Measurements from ENCODE around the gene ZMYM4.

ZMYM4 gene

GRCh38 chr1:35386290-35386689 is 117.8 kb downstream of the ZMYM4 start:
- in situ Hi-C loops (cut with MboI; ENCODE audit: low pct_unique_long_range_greater_than_20kb, low sequenced_read_pairs), result no loop called here
- DNase-seq, result no peak

GRCh38 chr1:35386959-35387358 is 118.5 kb downstream of the ZMYM4 start:
- in situ Hi-C loops (cut with MboI; ENCODE audit: low pct_unique_long_range_greater_than_20kb, low sequenced_read_pairs), result no loop called here
- DNase-seq, result no peak

- in situ Hi-C loops (cut with MboI; ENCODE audit: low pct_unique_long_range_greater_than_20kb, low sequenced_read_pairs), result no loop called here
- DNase-seq, result no peak
These were observed 122.3 kb downstream of the ZMYM4 start for GRCh38 chr1:35390600-35391494.

DNA sequence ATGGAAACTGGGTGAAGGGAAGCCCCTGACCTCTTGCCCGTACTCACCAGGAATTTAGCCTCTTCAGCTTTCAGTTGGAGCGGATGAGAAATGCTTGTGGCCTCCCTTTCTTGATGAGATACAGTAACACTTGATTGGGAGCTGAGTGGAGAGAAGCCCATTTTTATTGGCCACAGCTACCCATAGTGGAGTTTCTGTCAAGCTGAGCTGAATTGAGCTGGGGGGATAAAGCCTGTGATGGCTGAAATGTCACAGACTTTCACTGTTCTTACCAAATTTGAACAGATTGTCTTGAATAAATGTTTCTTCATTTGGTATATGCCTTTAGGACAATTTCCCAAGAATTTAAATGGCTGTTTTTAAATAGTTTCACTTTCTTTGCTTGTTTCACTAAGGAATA is 125.9 kb downstream of the ZMYM4 start:
- in situ Hi-C loops (cut with MboI; ENCODE audit: low pct_unique_long_range_greater_than_20kb, low sequenced_read_pairs), result no loop called here
- DNase-seq, result no peak

- no peak for DNase-seq
- in situ Hi-C loops (cut with MboI; ENCODE audit: low pct_unique_long_range_greater_than_20kb, low sequenced_read_pairs), result no loop called here
These were observed 130.2 kb downstream of the ZMYM4 start for GRCh38 chr1:35398739-35399138.

DNA sequence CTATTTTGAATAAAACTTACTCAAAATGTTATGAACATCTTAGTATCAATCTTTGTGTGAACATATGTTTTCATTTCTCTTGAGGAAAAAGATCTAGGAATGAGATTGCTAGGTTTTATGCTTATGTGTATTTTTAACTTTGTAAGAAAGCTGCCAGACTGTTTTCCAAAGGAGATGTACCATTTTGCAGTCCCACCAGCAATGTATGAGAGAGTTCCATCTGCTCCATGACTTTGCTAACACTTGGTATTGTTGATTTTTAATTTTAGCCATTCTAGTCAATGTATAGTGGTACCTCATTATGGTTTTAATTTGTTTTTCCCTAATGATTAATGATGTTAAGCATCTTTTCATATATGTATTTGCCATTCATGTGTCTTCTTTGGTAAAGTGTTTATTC is 132.5 kb downstream of the ZMYM4 start:
- DNase-seq, result no peak
- in situ Hi-C loops (cut with MboI; ENCODE audit: low pct_unique_long_range_greater_than_20kb, low sequenced_read_pairs), result no loop called here

DNA sequence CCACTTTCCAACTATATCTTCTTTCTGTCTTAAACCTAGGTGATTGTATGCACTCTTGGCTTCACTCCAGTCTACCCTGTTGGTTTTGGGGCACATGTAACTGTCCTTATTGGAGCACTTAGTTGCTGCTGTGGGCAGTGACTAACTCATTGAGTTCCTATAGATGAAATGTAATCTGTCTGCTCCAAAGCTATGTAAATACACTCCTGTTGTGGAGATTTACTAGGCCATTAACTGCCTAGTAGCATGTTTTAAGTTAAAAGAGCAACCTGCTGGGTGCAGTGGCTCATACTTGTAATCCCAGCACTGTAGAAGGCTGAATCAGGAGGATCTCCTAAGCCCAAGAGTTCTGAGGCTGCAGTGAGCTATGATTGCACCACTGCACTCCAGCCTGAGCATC is 137.6 kb downstream of the ZMYM4 start:
- no peak for DNase-seq
- in situ Hi-C loops (cut with MboI; ENCODE audit: low pct_unique_long_range_greater_than_20kb, low sequenced_read_pairs), result no loop called here

DNA sequence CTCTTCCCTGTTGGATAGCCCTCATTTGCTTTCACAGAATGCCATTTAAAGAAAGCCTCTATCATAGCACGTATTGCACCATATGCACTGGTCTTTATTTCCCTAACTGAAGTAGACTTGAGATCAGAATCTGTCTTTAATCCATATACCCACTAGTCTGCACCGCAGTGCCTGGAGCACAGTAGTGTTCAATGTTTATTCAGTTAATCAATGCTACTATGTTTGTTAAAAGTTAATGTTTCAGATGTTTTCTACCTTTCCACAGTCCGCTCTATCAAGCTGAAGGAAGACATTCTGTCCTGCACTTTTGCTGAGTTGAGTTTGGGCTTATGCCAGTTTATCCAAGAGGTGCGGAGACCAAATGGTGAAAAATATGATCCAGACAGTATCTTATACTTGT is 139.2 kb downstream of the ZMYM4 start:
- DNase-seq, result no peak
- in situ Hi-C loops (cut with MboI; ENCODE audit: low pct_unique_long_range_greater_than_20kb, low sequenced_read_pairs), result no loop called here

DNA sequence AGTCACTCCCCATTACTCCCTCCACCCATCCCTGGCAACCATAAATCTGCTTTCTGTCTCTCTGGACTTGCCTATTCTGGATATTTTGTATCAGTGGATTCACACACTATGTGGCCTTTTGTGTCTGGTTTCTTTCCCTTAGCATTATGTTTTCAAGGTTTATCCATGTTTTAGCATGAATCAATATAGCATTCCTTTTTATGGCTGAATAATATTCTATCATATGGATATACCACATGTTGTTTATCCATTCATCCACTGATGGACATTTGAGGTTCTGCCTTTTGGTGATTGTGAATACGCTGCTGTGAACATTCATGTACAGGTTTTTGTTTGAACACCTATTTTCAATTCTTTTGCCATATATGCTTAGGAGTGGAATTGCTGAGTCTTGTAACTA is 140.4 kb downstream of the ZMYM4 start:
- DNase-seq, result no peak
- in situ Hi-C loops (cut with MboI; ENCODE audit: low pct_unique_long_range_greater_than_20kb, low sequenced_read_pairs), result no loop called here

DNA sequence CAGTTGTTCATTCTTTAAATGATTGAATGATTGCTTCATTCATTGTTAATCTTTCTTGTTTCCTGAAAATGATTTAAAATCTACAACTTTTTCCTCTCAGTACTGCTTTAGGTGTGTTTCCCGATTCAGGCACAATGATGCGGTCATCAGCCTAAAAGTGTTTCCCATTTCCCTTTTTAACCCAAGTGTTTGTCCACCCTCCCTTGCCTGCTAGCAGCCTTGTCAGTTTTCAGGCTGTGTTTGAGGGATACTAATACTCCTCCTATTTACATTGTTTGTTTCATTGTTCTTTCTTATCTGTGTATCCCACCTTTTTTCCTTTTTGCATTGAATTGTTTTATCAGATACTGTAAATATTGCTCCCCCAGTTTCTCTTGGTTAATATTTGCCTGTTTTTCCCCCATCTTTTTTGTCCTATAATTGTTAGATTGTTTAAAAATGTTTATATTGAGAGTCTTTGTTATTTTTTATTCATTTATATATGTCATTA is 157.6 kb downstream of the ZMYM4 start:
- in situ Hi-C loops (cut with MboI; ENCODE audit: low pct_unique_long_range_greater_than_20kb, low sequenced_read_pairs), result no loop called here
- DNase-seq, result no peak

DNA sequence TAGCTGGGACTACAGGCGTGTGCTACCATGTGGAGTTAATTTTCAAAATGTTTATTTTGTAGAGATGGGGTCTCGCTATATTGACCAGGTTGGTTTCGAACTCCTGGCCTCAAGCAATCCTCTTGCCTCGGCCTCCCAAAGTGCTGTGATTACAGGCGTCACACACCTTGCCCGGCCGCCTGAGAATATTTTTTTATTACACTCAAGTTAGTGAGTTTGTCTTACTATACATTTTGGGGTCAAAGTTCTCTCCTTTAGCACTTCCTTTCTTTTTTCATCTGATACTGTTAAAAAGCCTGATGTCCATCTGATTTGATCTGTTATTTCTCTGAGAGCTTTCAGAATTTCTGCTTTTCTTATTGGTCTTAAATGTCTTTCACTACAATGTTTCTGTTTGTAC is 159.9 kb downstream of the ZMYM4 start:
- no peak for DNase-seq
- in situ Hi-C loops (cut with MboI; ENCODE audit: low pct_unique_long_range_greater_than_20kb, low sequenced_read_pairs), result no loop called here

DNA sequence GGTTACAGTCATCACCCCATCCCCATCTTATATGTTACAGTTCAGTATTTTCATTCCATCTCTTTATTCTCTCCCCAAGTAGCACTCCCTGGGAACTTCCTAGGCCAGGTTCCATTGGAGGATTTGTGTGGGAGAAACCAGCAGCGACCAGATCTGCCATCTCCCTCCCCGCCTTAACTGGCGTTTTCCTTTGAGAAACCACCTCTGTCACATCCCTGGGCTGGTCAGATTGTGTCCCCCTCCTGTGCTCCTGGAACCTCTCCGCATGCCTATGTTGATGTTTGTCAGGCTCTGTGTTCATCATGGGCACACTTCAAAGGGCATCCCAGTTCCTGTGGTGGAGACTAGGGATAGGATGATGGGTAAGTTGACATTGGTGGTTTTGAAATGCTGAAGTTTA is 162.3 kb downstream of the ZMYM4 start:
- DNase-seq, result no peak
- in situ Hi-C loops (cut with MboI; ENCODE audit: low pct_unique_long_range_greater_than_20kb, low sequenced_read_pairs), result no loop called here

DNA sequence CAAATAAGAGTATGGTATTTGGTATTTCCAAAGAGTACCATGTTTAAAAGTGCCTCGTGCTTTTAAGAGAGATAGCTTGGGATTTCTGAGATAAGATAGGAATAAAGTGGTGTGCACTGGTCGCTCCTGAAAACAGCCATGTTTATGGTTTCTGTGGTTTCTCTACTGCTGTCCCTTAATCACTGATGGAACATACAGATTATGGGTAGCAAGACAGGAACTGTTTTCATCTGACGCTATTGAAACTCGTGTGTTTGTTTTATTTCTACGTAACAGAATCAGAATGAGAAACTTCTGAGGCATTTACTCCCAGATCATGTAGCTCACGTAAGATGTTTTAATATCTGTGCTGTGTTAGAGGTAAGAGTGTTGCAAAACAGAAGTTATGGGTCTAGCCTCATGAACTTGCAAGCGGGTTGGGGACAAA is 162.7 kb downstream of the ZMYM4 start:
- DNase-seq, result peak; percentile 14
- in situ Hi-C loops (cut with MboI; ENCODE audit: low pct_unique_long_range_greater_than_20kb, low sequenced_read_pairs), result no loop called here

DNA sequence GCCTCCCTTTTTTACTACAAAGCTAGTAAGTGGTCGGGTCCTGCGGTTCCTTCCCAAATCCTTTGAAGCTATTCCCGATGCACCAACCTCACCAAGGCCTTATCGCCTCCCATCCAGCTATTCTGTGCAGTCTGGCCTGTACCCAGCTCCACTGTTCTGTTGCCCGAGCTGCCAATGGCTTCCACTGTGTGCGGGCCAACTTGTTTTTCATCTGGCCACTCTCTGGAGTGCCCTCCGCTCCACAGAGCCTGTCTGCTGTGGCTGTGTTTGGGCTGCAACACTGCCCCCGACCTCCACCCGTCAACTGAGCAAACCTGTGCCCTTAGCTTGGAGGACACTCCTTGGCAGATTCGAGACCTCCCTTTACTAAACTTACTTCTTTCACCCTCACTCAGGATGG is 163.7 kb downstream of the ZMYM4 start:
- no peak for DNase-seq
- in situ Hi-C loops (cut with MboI; ENCODE audit: low pct_unique_long_range_greater_than_20kb, low sequenced_read_pairs), result no loop called here

DNA sequence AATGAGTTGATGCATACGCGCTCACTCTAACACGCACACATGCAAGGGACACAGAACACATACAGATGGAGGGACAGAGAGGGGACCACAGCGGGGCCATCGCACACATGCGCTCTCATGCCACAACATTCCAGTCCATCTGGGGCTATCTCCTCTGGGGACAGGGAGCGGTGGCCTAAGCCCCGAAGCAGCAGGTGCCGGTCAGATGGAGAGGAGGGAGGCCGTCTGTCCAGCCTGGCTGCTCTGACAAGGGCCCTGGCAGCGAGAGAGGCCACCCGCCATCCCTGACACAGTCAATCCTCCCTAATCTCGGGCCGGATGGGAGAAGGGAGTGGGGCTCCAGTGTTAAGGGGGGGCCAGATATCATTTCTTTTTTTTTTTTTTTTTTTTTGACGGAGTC is 165.2 kb downstream of the ZMYM4 start:
- in situ Hi-C loops (cut with MboI; ENCODE audit: low pct_unique_long_range_greater_than_20kb, low sequenced_read_pairs), result no loop called here
- no peak for DNase-seq

DNA sequence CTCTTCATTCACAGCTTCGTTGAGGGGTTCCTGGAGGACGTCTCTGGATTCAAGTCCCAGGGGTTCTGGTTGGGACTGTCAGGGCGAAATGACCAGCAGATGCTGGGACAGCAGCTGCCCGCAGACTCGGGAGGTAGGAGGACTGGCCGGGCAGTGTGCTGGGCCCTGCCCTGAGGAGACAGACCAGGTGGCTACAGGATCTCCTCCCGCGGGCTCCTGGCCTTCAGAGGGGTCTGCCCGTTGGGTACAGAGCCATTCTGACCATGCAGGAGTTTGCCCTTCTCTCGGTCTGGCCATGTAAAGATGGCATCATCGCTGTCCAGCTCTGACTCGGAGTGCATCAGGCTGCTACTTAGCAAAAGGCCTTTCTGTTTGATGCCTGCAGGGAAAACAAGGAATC is 166.2 kb downstream of the ZMYM4 start:
- in situ Hi-C loops (cut with MboI; ENCODE audit: low pct_unique_long_range_greater_than_20kb, low sequenced_read_pairs), result no loop called here

DNA sequence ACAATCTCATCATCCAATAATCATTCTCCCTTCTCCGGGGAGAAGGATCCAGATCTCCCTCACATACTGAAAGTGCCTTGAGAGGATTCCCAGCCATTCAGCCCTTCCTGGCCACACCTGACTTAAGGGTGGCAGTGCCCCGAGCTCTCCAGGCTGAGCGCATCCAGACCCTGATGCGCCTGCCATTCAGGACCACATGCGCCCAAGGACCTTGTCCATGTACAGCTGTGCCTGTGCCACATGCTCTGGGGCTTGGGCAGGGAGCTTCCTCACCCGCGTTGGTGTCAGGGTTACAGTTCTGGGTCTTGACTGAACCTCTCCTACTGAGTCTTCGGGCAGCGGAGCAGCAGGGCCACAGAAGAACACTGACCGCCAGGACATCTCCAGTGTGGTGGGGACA is 167.6 kb downstream of the ZMYM4 start:
- in situ Hi-C loops (cut with MboI; ENCODE audit: low pct_unique_long_range_greater_than_20kb, low sequenced_read_pairs), result no loop called here
- no peak for DNase-seq

More for the DNA sequence above, 166.2 kb downstream of the ZMYM4 start:
- no peak for DNase-seq

DNA sequence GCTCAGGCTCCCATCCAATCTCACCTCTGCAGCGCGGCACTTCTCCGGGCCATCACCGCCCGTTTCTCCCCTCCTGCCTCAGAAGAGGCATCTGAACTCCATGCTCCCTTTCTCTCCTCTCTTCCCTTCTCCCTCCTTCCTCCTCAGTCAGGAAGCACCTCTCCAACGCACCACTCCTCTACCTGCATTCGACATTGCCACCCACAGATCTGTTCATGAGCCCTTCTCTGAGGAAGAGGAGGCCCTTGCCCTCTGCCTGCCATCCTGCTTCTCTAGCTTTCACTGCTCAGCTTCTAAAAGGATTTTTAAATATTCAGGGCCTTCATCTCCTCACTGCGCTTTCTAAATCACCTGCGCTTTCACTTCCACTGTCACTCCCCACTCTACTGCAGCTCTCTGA is 168.7 kb downstream of the ZMYM4 start:
- no peak for DNase-seq
- in situ Hi-C loops (cut with MboI; ENCODE audit: low pct_unique_long_range_greater_than_20kb, low sequenced_read_pairs), result no loop called here

GRCh38 chr1:35439626-35440025 is 171.1 kb downstream of the ZMYM4 start:
- DNase-seq, result no peak
- in situ Hi-C loops (cut with MboI; ENCODE audit: low pct_unique_long_range_greater_than_20kb, low sequenced_read_pairs), result no loop called here

DNA sequence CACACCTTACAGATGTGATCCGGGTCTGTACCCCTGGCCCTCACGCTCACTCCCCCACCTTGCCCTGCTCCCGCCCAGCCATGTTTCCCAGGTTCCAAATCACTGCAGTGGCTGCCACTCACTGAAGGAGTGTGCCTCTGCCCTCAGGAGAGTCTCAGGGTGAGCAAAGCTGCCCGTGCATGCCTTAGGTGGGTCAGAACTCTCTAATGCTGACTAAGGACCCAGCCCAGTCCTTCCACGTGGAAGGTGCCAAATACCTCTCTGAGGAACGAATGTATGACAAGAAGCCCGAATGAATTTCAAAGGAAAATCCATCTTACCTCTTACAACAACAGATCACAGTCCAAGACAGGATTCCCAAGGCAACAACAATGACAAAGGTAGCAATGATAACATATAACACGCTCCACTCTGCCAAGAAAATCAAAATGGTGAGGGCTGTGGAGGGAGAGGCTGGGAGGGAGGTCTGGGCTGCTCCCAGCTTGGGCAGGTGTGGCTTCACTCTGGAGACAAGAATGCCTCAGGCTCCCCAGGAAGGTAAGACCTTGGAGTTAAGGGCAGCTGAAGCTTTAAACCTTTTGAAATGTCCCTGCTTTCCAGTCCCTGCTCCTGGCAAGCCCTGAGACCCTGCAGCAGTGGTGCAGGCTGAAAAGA is 173.5 kb downstream of the ZMYM4 start:
- no peak for DNase-seq
- in situ Hi-C loops (cut with MboI; ENCODE audit: low pct_unique_long_range_greater_than_20kb, low sequenced_read_pairs), result no loop called here

- no peak for DNase-seq
- in situ Hi-C loops (cut with MboI; ENCODE audit: low pct_unique_long_range_greater_than_20kb, low sequenced_read_pairs), result no loop called here
These were observed 174.2 kb downstream of the ZMYM4 start for GRCh38 chr1:35442734-35443133.

Data from KBM-7 (cell line).